ENCODE data around the gene CDC42SE2. TPM values are rescaled to one million over a fixed set of nuclear protein-coding genes. Genes with fewer than 3 reads are reported as not detected.
A peak's percentile ranks its signal among the peaks of the same experiment; 100 is the strongest.

CDC42SE2 gene
- total RNA-seq, 1 experiment from 2014 or later, result 46.1 TPM

DNA sequence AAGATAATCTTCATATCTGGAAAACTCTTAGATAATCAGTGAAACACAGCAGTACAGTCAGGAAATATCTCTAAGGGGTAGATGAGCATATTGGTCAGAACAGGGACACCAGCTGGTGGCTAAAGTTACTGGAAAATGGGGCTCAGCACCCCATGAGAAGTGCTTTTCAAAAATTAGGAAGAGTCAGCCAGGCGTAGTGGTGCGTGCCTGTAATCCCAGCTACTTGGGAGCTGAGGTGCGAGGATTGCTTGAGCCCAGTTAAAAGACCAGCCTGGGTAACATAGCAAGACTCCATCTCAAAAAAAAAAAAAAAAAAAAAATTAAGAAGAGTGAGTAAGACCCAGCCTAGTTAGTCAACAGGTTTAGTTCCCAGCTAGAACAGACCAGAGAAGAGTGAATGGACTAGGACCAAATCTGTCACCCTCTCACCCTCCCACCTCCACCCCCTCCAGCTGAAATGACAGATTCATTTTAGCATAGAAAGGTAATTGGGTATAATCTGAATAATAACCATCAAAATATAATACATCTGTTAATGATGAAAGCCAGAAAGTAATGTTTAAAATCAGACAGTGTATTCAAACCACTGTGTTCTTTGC, 120.9 kb downstream of the CDC42SE2 start:
- no TSS peak for BruUV-seq (replicated peaks)
- no peaks in the 10 kb centered on the region for H3K36me3 ChIP-seq (ENCODE audit: control insufficient read depth, insufficient read depth, low read length)
- H3K4me1 ChIP-seq (ENCODE audit: control insufficient read depth, insufficient read depth, low read length), result peaks cover 51% of the 10 kb centered on the region
- TF ChIP-seq, protein P1, sequence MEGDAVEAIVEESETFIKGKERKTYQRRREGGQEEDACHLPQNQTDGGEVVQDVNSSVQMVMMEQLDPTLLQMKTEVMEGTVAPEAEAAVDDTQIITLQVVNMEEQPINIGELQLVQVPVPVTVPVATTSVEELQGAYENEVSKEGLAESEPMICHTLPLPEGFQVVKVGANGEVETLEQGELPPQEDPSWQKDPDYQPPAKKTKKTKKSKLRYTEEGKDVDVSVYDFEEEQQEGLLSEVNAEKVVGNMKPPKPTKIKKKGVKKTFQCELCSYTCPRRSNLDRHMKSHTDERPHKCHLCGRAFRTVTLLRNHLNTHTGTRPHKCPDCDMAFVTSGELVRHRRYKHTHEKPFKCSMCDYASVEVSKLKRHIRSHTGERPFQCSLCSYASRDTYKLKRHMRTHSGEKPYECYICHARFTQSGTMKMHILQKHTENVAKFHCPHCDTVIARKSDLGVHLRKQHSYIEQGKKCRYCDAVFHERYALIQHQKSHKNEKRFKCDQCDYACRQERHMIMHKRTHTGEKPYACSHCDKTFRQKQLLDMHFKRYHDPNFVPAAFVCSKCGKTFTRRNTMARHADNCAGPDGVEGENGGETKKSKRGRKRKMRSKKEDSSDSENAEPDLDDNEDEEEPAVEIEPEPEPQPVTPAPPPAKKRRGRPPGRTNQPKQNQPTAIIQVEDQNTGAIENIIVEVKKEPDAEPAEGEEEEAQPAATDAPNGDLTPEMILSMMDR (IDR thresholded peaks at IDR 0.05), result no peak
- no peak for TF ChIP-seq POLR2AphosphoS5 (IDR thresholded peaks at IDR 0.05; ENCODE audit: low read depth, low read length)
- no peak for TF ChIP-seq SIN3A (IDR thresholded peaks at IDR 0.05; ENCODE audit: borderline replicate concordance, insufficient read depth, low read depth, low read length)
- TF ChIP-seq TCF7L2 (IDR thresholded peaks at IDR 0.05; ENCODE audit: low read depth, low read length), result no peak
- TF ChIP-seq, protein P2, sequence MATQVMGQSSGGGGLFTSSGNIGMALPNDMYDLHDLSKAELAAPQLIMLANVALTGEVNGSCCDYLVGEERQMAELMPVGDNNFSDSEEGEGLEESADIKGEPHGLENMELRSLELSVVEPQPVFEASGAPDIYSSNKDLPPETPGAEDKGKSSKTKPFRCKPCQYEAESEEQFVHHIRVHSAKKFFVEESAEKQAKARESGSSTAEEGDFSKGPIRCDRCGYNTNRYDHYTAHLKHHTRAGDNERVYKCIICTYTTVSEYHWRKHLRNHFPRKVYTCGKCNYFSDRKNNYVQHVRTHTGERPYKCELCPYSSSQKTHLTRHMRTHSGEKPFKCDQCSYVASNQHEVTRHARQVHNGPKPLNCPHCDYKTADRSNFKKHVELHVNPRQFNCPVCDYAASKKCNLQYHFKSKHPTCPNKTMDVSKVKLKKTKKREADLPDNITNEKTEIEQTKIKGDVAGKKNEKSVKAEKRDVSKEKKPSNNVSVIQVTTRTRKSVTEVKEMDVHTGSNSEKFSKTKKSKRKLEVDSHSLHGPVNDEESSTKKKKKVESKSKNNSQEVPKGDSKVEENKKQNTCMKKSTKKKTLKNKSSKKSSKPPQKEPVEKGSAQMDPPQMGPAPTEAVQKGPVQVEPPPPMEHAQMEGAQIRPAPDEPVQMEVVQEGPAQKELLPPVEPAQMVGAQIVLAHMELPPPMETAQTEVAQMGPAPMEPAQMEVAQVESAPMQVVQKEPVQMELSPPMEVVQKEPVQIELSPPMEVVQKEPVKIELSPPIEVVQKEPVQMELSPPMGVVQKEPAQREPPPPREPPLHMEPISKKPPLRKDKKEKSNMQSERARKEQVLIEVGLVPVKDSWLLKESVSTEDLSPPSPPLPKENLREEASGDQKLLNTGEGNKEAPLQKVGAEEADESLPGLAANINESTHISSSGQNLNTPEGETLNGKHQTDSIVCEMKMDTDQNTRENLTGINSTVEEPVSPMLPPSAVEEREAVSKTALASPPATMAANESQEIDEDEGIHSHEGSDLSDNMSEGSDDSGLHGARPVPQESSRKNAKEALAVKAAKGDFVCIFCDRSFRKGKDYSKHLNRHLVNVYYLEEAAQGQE (IDR thresholded peaks at IDR 0.05; ENCODE audit: insufficient read depth in 1 of 2, low read depth in 2 of 2, low read length in 1 of 2), result no peak
- ChIA-PET POLR2A (no interaction called here), CTCF (no interaction called here)
- H3K4me3 ChIP-seq (ENCODE audit: low read depth in 2 of 2, low read length in 2 of 2), result no peak overlapping the region
- no peak overlapping the region for H3K27ac ChIP-seq (ENCODE audit: low read length)
- no peak for DNase-seq (ENCODE audit: low read depth, low spot score)
- in situ Hi-C loops (cut with HindIII; ENCODE audit: low pct_unique_long_range_greater_than_20kb, low sequenced_read_pairs), result no loop called here
- intact Hi-C loops (cut with micrococcal nuclease; ENCODE audit: unreplicated experiment), result loop anchor here (5.0 kb wide), 2 partner anchors 112 to 222 kb away; no protein-coding TSS in a partner anchor
- no peak for ATAC-seq
- no peaks in the 10 kb centered on the region for H3K27me3 ChIP-seq (ENCODE audit: control insufficient read depth, insufficient read depth, low read length)
- H3K9me3 ChIP-seq (ENCODE audit: control insufficient read depth, insufficient read depth, low read depth, low read length), result no peaks in the 10 kb centered on the region

DNA sequence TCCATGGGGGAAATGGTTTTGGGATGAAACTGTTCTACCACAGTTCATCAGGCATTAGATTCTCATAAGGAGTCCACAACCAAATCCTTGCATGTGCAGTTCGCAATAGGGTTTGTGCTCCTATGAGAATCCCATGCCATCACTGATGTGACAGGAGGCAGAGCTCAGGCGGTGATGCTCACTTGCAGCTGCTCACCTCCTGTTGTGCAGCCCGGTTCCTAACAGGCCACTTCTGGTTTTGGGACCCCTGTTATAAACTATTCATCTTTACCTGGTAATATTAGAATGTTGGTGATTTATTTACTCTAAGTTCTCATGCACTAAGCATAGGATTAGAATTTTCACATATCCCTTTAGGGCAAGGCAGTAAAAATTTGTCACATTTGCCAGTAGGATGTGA, 122.3 kb downstream of the CDC42SE2 start:
- ChIA-PET CTCF (no interaction called here), POLR2A (no interaction called here)
- TF ChIP-seq, protein P2 (IDR thresholded peaks at IDR 0.05; ENCODE audit: insufficient read depth in 1 of 2, low read depth in 2 of 2, low read length in 1 of 2), result no peak
- TF ChIP-seq POLR2AphosphoS5 (IDR thresholded peaks at IDR 0.05; ENCODE audit: low read depth, low read length) (no peak), TCF7L2 (IDR thresholded peaks at IDR 0.05; ENCODE audit: low read depth, low read length) (no peak), SIN3A (IDR thresholded peaks at IDR 0.05; ENCODE audit: borderline replicate concordance, insufficient read depth, low read depth, low read length) (no peak)
- TF ChIP-seq, protein P1 (IDR thresholded peaks at IDR 0.05), result no peak
- BruUV-seq (replicated peaks), result no TSS peak
- peak overlapping the region; percentile 40; the same call in 1 of the 2 replicates for H3K27ac ChIP-seq (ENCODE audit: low read length)
- no peaks in the 10 kb centered on the region for H3K27me3 ChIP-seq (ENCODE audit: control insufficient read depth, insufficient read depth, low read length)
- no peak for ATAC-seq
- no peak for DNase-seq (ENCODE audit: low read depth, low spot score)
- H3K4me3 ChIP-seq (ENCODE audit: low read depth in 2 of 2, low read length in 2 of 2), result no peak overlapping the region
- H3K36me3 ChIP-seq (ENCODE audit: control insufficient read depth, insufficient read depth, low read length), result no peaks in the 10 kb centered on the region
- H3K4me1 ChIP-seq (ENCODE audit: control insufficient read depth, insufficient read depth, low read length), result peaks cover 39% of the 10 kb centered on the region
- H3K9me3 ChIP-seq (ENCODE audit: control insufficient read depth, insufficient read depth, low read depth, low read length), result no peaks in the 10 kb centered on the region
- intact Hi-C loops (cut with micrococcal nuclease; ENCODE audit: unreplicated experiment), result no loop called here
- in situ Hi-C loops (cut with HindIII; ENCODE audit: low pct_unique_long_range_greater_than_20kb, low sequenced_read_pairs), result no loop called here
